CD4-positive, alpha-beta T cell (primary cell): ENCODE results near the gene MCCC1. TPM values are rescaled to one million over a fixed set of nuclear protein-coding genes. Genes with fewer than 3 reads are reported as not detected.
"Not testable (repeated sequence)": the region's sequence is repeated elsewhere in the genome, so short reads cannot be mapped to it uniquely, and the experiment has no call there.

Experiments
- ATAC-seq: fragments of 200-7000 bp; cut with Tn5 transposase; one replicate; pipeline ENCODE4 v1.10.0; 2022; ENCODE audit warnings: mild to moderate bottlenecking; ENCODE audit not compliant: poor library complexity
- CTCF ChIA-PET: fragments of 350-600 bp; sonication (Branson Sonifier 250); formaldehyde crosslinking; loops from one replicate; lab custom pipeline; 2021; ENCODE audit warnings: antibody characterized with exemption, inconsistent platforms; lab: Charles Lee
- POLR2A ChIA-PET: fragments of 350-600 bp; sonication (Branson Sonifier 250); formaldehyde crosslinking; loops from one replicate; lab custom pipeline; 2021; ENCODE audit warnings: antibody characterized with exemption, inconsistent platforms; lab: Charles Lee
- DNase-seq, 14 experiments: peaks; one replicate each; pipeline ENCODE4 v3.0.0-alpha.2; 2013 to 2020; ENCODE audit warnings: mixed read lengths in 2 of 14
- H3K27ac ChIP-seq, 2 donors: one replicate each; pipeline versions ENCODE4 v1.5.1 to v1.7.0; 2013; ENCODE audit warnings: low read length in 2 of 2, low read depth in 1 of 2, mild to moderate bottlenecking in 1 of 2
- H3K27me3 ChIP-seq, 2 experiments: 1 replicate in 1 of 2; 2 replicates in 1 of 2; pipeline versions ENCODE4 v1.6.1 to v1.7.0; 2013; ENCODE audit warnings: low read length in 2 of 2, control low read depth in 1 of 2, mild to moderate bottlenecking in 1 of 2, moderate library complexity in 1 of 2; ENCODE audit not compliant: insufficient read depth in 2 of 2, control insufficient read depth in 1 of 2
- H3K36me3 ChIP-seq: one replicate; pipeline ENCODE4 v1.6.1; 2013; ENCODE audit warnings: low read length, control low read depth; ENCODE audit not compliant: insufficient read depth
- H3K4me1 ChIP-seq: one replicate; pipeline ENCODE4 v1.6.1; 2013; ENCODE audit warnings: low read length, control low read depth; ENCODE audit not compliant: insufficient read depth
- H3K4me3 ChIP-seq: one replicate; pipeline ENCODE4 v1.5.1; 2013; ENCODE audit warnings: mild to moderate bottlenecking, low read length, moderate library complexity
- H3K9me3 ChIP-seq, 2 experiments: 1 replicate in 1 of 2; 2 replicates in 1 of 2; pipeline versions ENCODE4 v1.6.1 to v1.7.0; 2013; ENCODE audit warnings: low read length in 2 of 2, mild to moderate bottlenecking in 2 of 2, control low read depth in 1 of 2, moderate library complexity in 1 of 2; ENCODE audit not compliant: control insufficient read depth in 1 of 2, insufficient read depth in 1 of 2
- H3K27ac Mint-ChIP-seq: one replicate; pipeline ENCODE4 v1.8.0; 2020; ENCODE audit warnings: mixed read lengths
- H3K27me3 Mint-ChIP-seq: one replicate; pipeline ENCODE4 v1.8.0; 2021; ENCODE audit warnings: mixed read lengths
- H3K36me3 Mint-ChIP-seq: one replicate; pipeline ENCODE4 v1.8.0; 2021; ENCODE audit warnings: low read depth, mixed read lengths
- H3K4me1 Mint-ChIP-seq: one replicate; pipeline ENCODE4 v1.8.0; 2021; ENCODE audit warnings: low read depth, mixed read lengths
- H3K4me3 Mint-ChIP-seq: one replicate; pipeline ENCODE4 v1.8.0; 2020; ENCODE audit warnings: mild to moderate bottlenecking, mixed read lengths
- H3K9me3 Mint-ChIP-seq: one replicate; pipeline ENCODE4 v1.8.0; 2020; ENCODE audit warnings: mixed read lengths
- CTCF ChIP-seq: fragments of 200-600 bp; IDR thresholded peaks from one replicate; pipeline ENCODE4 v1.8.0; 2022; ENCODE audit warnings: antibody characterized with exemption, mild to moderate bottlenecking
- intact Hi-C, 2 experiments: fragments of 100-400 bp; cut with DNase I in 1 of 2; cut with micrococcal nuclease in 1 of 2; formaldehyde crosslinking; loops; one replicate each; pipeline versions ENCODE4 v1.15.1 to v1.9.0; 2023 to 2025; cut with DNase I, micrococcal nuclease
- total RNA-seq, 174 experiments: library from RNA in 2 of 174; stranded (reverse) in 2 of 174; gene quantifications; one replicate each; pipeline ENCODE4 v1.2.3 and lab custom pipeline; 2021 to 2026

The MCCC1 gene
- total RNA-seq, 2 experiments from 2014 or later: 16.4 to 16.7 TPM

GRCh38 chr3:182999767-183000166 is 99.5 kb downstream of the MCCC1 start:
- no peaks in the 10 kb centered on the region for H3K4me1 ChIP-seq
- intact Hi-C loops: no loop called here
- CTCF ChIA-PET: no interaction called here
- Mint-ChIP-seq H3K36me3 (no peaks in the 10 kb centered on the region), H3K27ac (no peak overlapping the region), H3K27me3 (no peaks in the 10 kb centered on the region), H3K9me3 (no peaks in the 10 kb centered on the region), H3K4me3 (no peak overlapping the region), H3K4me1 (no peaks in the 10 kb centered on the region)
- H3K9me3 ChIP-seq: peaks cover 0 to 12% of the 10 kb centered on the region in 2 experiments
- no peak overlapping the region for H3K27ac ChIP-seq
- POLR2A ChIA-PET: no interaction called here
- H3K27me3 ChIP-seq: no peaks in the 10 kb centered on the region
- DNase-seq (no peak), ATAC-seq (no peak)
- no peak overlapping the region for H3K4me3 ChIP-seq
- H3K36me3 ChIP-seq: no peaks in the 10 kb centered on the region
- TF ChIP-seq CTCF: no peak

GRCh38 chr3:182993486-182994201 is 105.7 kb downstream of the MCCC1 start:
- H3K4me3 ChIP-seq, ATAC-seq, intact Hi-C loops, H3K4me1 ChIP-seq, H3K36me3 ChIP-seq, CTCF ChIA-PET, H3K27me3 Mint-ChIP-seq, H3K27ac Mint-ChIP-seq, H3K27ac ChIP-seq, H3K27me3 ChIP-seq, POLR2A ChIA-PET, H3K9me3 Mint-ChIP-seq, H3K4me3 Mint-ChIP-seq, H3K4me1 Mint-ChIP-seq, DNase-seq, H3K36me3 Mint-ChIP-seq: not testable (repeated sequence)
- H3K9me3 ChIP-seq: peaks cover 0 to 12% of the 10 kb centered on the region in 2 experiments

- intact Hi-C loops: loop anchor here in 1 of 2 experiments (10.0 kb wide), 1 partner anchor 1185 kb away; the partner anchor contains the start of gene AP2M1
- ChIA-PET CTCF (no interaction called here), POLR2A (no interaction called here)
- H3K36me3 ChIP-seq: no peaks in the 10 kb centered on the region
- peaks cover 0 to 5% of the 10 kb centered on the region in 2 experiments for H3K9me3 ChIP-seq
- H3K4me1 Mint-ChIP-seq: no peaks in the 10 kb centered on the region
- TF ChIP-seq CTCF: no peak
- no peak overlapping the region for H3K27ac ChIP-seq
- H3K36me3 Mint-ChIP-seq: no peaks in the 10 kb centered on the region
- ATAC-seq (no peak), DNase-seq (no peak)
- H3K27me3 ChIP-seq: no peaks in the 10 kb centered on the region
- H3K4me3 ChIP-seq: no peak overlapping the region
- H3K9me3 Mint-ChIP-seq: peaks cover 2% of the 10 kb centered on the region
- no peaks in the 10 kb centered on the region for H3K27me3 Mint-ChIP-seq
- H3K4me3 Mint-ChIP-seq: no peak overlapping the region
- no peaks in the 10 kb centered on the region for H3K4me1 ChIP-seq
- no peak overlapping the region for H3K27ac Mint-ChIP-seq
These were observed 109.7 kb downstream of the MCCC1 start for GRCh38 chr3:182989566-182989965.

- Mint-ChIP-seq H3K27me3 (no peaks in the 10 kb centered on the region), H3K4me3 (no peak overlapping the region), H3K27ac (no peak overlapping the region), H3K9me3 (no peaks in the 10 kb centered on the region), H3K4me1 (peaks cover 5% of the 10 kb centered on the region), H3K36me3 (no peaks in the 10 kb centered on the region)
- H3K27me3 ChIP-seq: no peaks in the 10 kb centered on the region
- no peak overlapping the region for H3K27ac ChIP-seq
- CTCF ChIA-PET: no interaction called here
- intact Hi-C loops: loop anchor here in 1 of 2 experiments (10.0 kb wide), 1 partner anchor 1189 kb away; the partner anchor contains the start of gene AP2M1
- peaks cover 7% of the 10 kb centered on the region for H3K4me1 ChIP-seq
- H3K36me3 ChIP-seq: no peaks in the 10 kb centered on the region
- POLR2A ChIA-PET: no interaction called here
- H3K4me3 ChIP-seq: no peak overlapping the region
- no peak for ATAC-seq
- TF ChIP-seq CTCF: no peak
- DNase-seq: no peak
- no peaks in the 10 kb centered on the region for H3K9me3 ChIP-seq
These were observed 113.3 kb downstream of the MCCC1 start for GRCh38 chr3:182986021-182986420.
